Activated CD4-positive, CD25-positive, alpha-beta regulatory T cell treated with anti-CD3 and anti-CD28 coated beads, Interleukin-2, amount 50 U/mL, for 24 hours (primary cell): Measurements from ENCODE around the gene ADARB2.

Source experiments
- ATAC-seq, 2 donors: fragments of 150-1000 bp; cut with Tn5 transposase; one replicate each; pipeline ENCODE4 v1.10.0; 2021; ENCODE audit warnings: mild to moderate bottlenecking in 1 of 2, moderate library complexity in 1 of 2

Gene ADARB2

DNA sequence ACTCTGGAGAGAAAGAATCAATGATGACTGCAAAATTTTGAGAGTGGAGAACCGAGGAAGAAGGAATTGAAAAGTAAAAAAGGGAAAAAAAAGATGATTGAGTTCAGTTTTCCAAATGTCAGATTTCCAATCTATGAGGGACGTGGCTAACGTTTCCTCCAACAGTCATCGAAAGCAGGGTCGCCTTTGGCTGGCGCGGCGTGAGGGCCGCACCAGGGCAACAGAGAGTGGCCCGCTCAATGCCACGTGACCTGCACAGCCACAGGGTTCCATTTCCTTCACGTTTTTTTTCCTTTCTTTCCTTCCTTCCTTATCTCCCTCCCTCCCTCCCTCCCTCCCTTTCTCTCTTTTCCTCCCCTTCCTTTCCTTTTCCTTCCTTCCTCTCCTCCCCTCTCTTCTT is 579.3 kb downstream of the ADARB2 start:
- no peak for ATAC-seq

DNA sequence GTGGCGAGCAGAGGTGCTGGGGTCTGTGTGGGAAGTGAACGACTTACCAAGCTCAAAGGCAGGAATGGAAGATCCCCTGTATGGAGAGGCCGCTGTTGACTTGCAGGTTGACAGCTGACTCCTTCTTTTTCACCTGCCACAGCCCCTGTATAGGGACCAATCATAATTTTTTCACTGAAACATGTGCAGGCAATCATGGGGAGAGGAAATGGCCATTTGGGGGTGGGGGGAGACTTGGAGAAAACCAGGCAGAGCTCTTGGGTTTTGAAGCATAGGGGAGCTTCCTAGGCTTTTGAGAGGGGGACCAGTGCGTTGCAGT is 579.8 kb downstream of the ADARB2 start:
- no peak for ATAC-seq

DNA sequence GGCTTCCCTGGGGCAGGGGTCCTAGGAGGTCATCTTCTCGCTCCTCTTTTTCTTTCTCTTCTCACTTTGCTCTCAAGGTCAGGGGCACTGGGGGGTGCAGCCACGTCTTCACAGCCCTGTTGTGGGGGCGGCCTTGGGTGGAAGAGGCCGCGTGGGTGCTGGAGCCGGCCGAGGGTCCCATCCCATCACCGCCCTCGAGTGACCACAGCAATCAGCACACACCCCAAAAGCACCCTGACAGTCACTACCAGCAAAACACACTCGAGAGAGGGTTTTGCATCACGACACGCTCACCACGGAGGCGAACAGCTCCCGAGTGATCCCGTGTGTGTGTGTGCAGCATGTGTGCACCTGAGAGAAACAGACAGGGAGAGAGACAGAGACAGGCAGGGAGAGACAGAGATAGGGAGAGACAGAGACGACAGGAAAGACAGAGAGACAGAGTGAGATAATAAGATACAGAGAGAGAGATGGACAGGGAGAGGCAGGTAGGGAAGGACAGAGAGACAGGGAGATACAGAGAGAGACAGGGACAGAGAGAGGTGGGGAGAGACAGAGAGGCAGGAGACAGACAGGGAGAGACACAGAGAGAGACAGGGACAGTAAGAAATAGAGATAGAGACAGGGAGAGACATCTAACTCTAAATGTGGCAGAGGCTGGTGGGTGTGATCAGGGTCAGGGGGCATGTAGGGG is 580.3 kb downstream of the ADARB2 start:
- ATAC-seq, result no peak

DNA sequence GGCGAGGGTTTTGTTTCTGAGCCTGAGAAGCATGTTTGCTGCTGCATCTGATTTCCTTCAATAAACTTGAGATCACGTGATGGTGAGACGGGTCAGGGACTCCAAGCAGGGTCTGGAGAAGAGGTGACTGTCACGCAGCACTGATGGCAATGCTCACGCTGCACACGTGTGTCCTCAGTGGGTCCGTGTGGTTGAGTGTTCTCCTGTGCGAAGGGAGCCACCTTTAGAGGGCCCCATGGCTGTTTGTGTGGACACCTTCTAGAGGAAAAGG is 580.8 kb downstream of the ADARB2 start:
- no peak for ATAC-seq

DNA sequence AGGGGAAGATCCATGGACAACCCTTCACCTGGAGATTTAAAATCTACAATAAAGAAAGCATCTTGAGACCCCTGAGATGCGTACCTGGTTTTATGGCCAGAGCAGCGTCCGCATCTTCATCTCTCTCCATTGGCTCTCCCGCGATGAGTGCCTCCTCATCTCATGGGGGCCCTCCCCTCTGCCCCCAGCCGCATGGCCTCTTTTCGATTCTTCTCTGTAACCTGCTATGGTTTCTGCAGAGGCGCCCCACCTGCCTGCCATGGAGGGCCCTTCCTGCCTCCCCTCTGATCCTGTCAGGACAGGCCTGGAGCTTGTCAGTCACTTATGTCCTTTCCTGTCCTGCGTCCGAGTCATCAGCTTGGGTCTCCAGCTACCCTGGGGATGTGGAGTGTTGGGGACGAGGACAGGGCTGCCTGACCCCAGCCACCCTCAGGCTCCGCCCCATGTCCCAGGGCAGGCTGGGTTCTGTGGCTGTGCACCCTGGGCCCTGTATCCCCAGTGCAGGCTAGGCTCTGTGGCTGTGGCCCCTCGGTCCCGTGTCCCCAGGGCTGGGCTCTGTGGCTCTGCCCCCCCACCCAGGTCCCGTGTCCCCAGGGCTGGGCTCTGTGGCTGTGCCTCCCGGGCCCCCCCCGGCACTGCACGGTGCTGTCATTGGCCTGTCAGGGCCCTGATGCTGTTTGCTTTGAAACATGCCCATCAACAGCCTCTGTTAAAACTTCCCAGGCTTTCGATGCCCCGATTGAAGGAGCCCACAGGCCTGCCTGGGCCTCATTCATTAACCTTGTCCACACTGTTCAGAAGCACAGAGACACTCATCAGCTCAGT is 581.3 kb downstream of the ADARB2 start:
- ATAC-seq, result no peak

DNA sequence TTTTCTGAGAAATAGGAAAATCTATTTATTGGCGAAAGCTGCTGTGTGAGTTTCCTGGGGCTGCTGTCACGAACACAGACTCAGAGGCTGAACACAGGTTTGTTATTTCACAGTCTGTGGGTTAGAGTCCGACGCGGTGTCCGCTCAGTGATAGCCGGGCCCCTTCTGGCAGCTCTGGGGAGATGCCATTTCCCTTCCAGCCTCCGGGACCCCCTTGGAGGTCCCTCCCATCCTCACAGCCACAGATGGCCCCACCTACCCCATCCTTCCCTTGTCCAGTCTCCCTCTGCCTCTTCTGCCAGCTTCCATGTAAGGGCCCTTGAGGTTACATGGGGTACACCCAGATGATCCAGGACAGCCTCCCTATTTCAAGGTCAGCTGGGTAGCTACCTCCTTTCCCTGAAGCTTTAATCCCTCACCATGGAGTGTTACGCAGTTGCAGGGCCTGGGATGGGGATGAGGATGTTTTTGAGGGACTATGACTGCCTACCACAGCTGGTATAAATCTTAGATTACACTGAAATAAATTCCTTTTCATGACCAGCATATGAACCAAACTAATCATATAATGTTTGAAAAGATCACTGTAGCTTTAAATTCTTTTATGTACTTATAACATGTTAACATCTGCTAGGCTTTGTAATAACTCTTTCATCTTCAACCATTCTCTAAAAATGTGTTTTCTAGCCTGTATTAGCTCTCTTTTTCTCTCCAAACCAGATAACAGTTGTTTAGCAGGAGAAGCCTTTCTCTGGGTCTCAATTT is 582.6 kb downstream of the ADARB2 start:
- no peak for ATAC-seq

DNA sequence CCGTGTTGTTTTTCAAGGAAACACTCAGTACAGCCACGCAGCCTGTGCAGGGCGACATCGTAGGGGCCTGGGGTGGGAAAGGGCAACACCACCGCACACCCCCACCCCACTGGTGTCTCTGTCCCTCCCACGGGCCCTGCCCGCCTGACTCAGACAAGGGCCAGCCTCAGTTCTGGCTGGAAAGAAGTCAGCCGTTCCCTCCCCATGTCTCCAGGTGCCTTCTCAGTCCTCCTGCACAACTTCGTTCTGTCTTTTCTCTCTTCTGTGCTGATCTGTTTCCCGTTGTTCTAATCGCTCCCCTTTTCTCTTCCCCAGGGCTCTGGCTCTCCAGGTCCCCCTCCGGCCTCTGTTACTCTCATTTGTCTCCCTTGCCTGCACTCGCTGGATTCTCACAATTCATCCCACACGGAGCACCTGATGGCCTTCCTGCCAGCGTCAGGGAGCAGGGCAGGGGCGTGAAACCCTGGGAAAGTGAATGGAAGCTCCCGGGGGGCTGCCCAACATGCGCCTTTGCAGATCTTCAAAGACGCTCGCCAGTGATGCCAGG is 583.4 kb downstream of the ADARB2 start:
- ATAC-seq, result no peak

DNA sequence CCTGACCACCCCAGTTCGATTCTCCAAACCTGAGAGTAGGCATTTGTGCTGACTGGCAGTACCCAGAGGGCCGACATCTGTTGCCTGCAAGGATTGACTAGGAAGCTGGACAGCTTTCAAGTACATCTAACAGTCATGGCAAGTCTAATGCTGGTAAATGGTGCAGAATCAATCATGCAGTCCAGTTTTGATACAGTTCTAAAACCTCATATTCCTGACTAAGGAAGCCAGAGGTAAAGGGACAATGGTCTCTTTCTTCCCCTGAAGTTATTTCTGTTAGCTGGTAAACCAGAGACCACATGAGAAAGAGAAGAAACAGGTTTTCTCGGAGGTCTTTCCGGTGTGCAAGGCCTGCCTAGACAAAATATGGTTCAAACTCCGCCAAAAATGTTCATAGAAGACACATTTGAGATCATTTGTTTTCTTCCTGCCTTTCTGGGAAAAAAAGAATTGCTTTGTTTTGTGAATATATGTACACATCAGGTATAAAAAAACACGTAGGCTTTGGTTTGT is 584.0 kb downstream of the ADARB2 start:
- no peak for ATAC-seq

DNA sequence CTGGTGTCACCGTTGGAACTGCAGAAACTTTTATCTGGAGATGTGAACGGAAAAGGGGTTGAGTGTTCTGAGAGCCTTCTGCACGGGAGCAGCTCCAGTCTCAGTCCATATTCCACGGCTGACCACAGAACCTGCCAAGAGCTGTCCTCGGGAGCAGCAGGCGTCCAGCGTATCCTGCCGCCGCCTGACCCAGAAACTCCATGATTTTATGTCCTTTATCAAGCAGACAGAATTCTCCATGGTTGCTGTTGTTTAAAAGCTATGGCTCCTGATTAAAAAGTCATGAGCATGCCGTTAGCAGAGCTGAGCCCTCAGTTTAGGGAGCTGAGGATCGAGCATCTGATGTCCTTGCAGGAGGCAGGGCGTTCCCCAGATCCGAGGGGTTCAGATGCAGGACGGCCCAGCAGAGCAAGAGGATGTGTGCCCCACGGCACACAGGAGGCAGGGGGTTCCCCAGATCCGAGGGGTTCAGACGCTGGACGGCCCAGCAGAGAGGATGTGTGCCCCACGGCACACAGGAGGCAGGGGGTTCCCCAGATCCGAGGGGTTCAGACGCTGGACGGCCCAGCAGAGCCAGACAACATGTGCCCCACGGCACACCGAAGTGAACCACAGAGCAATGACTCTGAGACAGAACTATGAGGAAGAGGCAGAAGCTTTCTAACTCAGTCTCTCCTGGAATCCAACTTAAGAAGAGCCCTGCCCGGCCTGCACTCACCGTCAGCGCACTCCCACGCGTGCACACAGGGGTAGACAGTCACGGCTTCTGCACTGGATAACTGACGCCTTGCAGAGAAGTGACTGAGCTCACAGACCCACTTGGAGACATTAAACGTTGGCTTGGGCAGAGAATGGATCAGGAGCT is 584.7 kb downstream of the ADARB2 start:
- ATAC-seq, result no peak

DNA sequence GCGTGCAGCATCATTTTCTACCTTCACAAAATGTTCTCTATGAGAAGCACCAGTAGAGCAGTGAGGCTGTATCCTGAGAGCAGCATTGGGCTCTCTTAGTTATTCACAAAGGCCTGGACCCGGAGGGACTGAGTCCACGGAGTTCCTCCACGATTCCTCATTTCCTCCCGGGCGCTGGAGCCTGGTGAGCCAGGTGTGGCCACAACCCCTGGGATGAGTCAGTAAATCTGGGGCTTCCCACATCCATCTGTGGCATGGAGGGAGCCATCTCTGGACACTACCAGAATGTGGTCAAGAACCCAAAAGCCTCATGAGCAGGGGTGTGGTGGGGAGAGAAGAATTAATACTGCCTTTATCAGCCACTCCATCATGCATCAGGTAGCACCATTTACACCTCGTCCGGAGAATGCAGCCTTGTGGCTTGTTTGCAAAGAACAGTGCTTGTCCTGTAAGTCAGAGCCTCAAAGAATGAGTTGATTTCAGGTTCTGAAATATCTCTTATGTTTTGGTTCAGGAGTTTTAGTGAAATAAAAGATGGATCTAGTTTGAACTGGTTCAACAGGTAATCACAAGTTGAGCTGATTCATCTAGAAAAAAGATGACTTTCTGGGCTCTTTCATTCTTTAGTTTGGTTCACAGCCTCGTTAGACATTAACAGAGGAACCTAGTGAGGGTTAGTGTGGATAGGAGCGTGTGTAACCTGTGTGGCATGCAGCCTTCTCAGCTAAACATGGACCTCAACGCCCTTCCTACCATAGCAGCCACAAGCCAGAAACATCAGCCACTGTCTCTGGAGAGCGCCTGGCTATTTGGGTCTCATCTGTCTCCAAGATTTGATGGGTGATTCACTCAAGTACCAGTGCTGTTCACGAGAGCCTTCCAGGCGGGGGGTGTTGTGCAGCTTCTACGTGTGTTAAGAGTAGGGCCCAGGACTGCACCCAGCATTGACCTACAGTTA is 586.0 kb downstream of the ADARB2 start:
- ATAC-seq, result peak in 1 of 2 donors; percentile 12

DNA sequence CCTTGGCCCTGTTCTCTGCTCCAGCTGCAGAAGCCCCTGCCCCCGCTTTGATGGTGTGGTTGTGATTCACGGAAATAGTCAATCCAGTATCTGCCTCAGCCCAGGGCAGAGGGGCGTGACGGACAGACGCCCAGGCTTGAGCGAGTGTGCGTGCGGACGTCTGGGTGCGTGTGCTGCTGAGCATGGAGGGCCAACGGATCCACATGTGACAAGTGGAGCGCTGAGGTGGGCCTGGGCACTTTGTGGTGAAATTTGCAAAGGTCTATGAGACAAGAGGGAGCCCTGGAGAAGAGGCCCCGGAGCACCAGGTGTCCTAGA is 586.7 kb downstream of the ADARB2 start:
- ATAC-seq, result no peak

DNA sequence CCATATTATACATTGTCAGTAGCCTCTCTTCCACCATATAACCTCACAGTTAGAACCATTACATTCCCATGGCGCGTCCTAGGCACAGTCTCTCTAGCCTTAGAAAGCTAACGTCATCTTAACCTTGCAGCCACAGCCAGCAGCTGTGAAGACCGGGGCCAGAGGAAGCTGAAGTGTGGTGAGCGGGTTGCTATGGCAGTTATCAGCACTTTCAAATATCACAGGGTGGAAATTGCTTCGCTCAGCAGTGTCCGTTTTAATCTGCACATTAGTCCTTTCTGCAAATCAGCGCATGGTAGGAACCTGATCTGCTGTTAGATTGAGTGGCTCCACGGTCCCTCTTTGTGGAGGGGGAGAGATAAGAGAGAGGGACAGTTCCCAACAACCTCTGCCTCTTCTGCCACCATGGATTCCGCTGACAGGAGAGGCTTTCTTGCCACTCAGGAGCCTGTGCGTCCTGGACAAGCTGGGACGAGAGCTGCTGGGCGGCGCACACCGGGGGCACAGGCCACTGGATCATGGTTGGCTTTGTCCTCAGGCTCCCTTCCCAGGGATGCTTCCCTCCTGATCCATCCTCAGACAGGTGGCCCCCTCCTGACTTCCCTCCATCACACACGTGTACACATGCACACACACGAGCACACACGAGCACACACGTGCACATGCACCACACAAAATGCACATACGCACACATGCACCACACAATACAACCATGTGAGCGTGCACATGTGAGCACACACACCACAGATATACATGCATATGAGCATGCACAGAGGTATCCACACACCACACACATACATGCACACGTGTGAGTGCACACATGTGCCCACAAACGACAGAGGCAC is 587.3 kb downstream of the ADARB2 start:
- ATAC-seq, result peak; percentile 40 to 71

DNA sequence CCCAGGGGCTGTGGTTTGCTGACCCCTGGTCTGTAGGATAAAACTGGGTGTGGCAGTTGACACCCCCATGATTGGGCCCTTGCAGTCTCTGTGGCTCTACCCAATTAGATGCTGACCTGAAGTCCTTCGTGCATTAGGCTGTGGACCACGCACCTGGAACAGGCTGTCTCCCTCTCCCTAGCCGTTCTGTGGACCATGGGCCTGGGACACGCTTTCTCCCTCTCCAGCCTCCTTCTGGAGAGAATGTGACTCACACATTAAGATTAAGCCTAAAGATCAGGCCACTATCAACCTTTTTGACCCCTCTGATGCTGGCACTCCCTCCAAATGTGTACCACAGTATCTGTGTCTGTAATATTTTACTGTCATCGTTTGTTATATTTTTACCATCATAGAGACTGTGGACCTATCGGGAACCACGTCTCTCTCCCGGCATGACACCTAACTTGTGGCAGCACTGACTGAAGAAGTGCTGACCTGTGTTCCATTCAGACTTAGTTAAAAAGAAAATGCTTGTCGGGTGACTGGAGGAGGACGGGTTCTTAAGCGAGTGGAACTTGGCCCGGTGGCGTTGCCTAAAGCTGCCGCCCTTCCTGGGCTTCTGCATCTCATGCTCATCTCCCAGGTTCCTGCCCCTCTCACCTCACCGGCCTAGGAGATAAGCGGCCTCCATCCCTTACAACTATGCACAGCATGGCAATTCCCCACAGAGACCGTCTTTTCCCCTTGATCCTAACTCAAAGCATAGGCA is 588.3 kb downstream of the ADARB2 start:
- no peak for ATAC-seq

DNA sequence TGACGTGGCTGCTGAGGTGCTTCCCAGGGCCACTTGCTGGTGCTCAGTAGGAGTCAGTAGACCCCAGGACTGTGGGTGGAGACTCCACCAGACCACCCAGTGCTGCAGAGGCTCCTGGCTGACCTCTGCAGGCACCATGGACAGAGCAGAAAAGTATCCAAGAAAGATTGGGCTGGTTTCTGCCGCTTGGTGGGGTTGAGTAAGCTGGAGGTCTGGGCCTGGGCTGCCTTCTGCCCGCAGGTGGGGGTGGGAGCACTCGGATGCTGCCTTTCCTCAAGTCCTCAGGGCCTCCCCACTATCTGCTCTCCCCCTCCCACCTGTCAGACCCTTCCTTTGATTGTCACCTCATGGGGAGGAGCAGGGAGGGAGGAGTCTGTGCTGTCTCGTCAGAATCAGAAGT is 589.5 kb downstream of the ADARB2 start:
- ATAC-seq, result no peak

DNA sequence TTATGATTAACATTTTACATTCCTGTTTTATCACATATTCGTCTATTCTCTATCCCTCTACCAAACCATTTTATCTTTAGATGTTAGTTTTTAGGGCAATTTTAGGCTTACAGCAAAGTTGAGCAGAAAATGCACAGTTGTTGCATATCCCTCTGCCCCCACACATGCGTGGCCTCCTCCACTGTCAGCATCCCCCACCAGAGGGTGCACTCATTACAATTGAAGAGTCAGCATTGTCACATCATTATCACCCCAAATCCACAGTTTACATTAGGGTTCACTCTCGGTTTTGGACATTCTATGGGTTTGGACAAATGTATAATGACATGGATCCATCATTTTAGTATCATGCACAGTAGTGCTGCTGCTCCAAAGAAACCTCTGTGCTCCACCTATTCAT is 594.7 kb downstream of the ADARB2 start:
- no peak for ATAC-seq

DNA sequence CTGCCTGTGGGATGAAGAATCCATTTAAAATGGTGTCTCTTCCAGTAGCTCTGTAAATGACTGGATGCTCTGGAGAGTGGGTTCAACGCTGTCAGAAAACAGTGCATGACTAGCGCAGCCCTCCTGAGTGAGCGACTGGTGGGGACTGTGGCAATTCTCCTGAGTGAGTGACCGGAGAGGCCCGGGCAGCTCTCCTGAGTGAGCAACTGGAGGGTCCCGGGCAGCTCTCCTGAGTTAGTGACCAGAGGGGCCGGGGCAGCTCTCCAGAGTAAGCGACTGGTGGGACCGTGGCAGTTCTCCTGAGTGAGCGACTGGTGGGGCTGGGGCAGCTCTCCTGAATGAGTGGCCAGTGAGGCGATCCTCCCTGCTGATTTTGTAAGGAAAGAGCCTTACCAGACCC is 595.6 kb downstream of the ADARB2 start:
- no peak for ATAC-seq

DNA sequence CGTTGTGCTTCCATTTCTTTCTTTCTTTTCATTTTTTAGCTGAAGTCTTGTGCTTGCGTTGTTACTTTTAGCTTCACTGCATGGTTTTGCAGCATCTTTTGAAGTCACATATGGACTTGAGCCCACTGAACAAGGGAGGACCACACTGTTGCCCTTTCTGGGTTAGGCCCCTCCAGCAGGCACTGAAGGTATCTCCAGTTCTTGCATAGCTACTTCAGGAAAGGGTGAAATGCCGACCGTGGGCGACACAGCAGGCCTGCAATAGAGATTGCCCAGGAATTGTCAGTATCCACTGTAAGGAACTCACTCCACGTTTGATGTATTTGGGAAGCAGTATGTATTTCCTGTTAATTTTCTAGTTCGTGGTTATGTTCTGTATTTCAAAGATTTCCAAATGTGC is 596.1 kb downstream of the ADARB2 start:
- ATAC-seq, result no peak

DNA sequence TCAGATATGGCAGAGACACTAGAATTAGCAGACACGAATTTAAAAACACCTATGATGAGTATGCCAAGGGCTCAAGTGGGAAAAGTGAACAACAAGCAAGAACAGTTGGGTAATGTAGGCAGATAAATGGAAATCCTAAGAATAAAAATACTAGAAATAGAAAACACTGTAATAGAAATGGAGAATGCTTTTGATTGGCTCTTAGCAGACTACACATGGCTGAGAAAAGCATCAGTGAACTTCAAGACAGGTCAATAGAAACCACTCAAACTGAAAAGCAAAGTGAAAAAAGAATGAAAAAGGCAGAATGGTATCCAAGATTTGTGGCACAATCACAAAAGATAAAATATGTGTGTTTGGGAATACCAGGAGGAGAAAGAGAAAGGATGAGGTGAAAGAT is 598.8 kb downstream of the ADARB2 start:
- ATAC-seq, result no peak

DNA sequence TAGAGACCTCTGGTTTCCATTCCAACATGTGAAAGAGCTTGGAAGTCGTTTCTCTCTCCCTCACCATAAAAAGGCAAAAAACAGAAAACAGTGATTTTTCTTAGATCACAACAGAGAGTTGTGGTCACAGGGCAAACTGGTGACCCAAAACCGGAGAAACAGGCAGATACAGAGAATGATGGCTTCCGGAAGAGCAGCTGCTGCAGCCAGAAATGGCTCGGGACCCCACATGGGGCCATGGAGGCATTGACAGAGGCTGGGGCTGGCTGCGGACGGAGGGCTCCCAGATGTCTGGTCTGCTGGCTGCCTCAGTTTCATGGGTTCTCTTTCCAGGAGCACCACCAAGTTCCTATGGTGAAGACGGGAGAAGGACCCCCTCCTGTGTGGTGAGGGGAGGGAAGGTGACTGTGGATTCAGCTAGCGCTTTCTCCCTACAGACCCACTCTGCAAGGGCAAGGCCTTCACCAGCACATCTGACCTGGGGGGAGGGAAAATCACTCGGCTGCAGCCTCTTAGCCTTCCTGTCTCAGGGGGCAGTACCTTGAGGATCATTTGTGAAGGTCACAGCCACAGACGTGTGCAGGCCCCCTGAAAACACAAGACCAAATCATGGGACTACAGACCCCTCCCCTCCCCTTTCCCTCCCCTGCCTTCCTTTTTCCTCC is 599.7 kb downstream of the ADARB2 start:
- ATAC-seq, result no peak
